Raji (cell line): ENCODE results near the gene CEACAM16.

Experiments used
- POLR2A ChIP-seq: IDR thresholded peaks from 2 replicates; pipeline ENCODE4 v1.6.1; 2011; ENCODE audit warnings: low read depth, low read length, control low read depth; ENCODE audit not compliant: insufficient read depth

The CEACAM16 gene

GRCh38 chr19:44687888-44688287 is 11.1 kb upstream of the CEACAM16 start:
- TF ChIP-seq POLR2A: no peak

GRCh38 chr19:44689290-44690130 is 9.4 kb upstream of the CEACAM16 start:
- TF ChIP-seq POLR2A: no peak

DNA sequence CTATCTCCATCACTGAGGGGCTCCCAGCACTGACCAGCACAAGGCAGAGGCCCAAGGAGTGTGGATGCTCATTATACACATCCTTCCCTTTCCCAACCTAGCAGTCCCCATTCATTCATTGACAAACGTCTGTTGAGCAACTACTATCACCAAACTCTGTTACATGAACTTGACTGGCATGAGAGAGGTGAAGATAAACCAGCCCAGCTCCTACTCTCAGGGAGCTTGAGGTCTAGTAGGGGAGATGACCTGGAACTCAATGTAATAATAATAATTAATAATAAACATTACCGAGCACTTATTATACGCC is 8.9 kb upstream of the CEACAM16 start:
- TF ChIP-seq POLR2A: no peak

DNA sequence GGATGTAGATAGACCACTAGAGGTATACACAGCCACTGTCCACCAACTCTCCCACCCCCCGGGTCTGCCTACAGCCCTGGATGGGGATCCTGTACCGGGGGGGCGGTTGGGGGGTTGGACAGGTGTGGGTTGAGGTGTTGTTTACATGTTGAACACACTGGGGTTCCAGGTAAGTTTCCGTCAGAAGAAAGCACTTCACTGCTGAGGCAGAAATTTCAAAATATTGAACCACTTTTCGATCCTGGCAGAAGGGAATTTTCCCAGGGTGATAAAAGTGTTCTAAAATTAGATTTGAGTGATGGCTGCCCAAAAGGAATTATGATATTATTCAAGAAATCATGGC is 6.6 kb upstream of the CEACAM16 start:
- TF ChIP-seq POLR2A: no peak

- no peak for TF ChIP-seq POLR2A
Observed at GRCh38 chr19:44694184-44694579, 4.8 kb upstream of the CEACAM16 start.

DNA sequence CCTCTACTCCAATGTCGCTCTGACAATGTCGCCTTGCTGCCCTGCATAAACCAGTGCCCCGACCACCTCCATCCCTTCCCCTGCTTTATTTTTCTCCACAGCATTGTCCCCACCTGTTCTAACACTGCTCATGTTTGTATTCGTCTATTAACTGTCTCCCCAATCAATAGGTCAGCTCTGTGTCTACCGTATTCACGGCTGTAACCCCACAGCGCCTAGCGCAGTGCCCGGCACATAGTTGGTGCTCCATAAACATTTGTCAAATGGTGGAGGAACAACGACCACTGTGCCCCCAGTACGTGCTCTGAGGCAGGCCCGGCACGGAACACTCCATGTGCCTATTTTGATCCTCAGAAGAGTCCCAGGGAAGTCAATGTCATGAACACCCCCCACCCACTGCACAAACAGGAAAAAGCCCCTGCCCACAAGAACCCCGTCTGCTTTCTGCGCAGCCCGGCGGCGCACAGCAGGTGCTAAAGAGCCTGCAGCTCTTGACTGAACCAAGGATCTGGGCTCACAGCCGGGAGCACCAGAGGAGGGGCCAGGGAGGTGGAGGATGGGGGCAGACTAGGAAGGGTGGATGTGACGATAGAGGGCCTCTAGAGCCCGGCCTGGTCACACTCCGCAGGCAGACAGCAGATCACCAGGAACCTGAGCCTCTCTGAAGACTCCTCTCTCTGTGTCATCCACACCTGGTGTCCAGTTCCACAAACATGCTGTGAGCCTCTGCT is 1.8 kb upstream of the CEACAM16 start:
- TF ChIP-seq POLR2A: no peak

GRCh38 chr19:44697670-44698034 is 1.3 kb upstream of the CEACAM16 start:
- no peak for TF ChIP-seq POLR2A

DNA sequence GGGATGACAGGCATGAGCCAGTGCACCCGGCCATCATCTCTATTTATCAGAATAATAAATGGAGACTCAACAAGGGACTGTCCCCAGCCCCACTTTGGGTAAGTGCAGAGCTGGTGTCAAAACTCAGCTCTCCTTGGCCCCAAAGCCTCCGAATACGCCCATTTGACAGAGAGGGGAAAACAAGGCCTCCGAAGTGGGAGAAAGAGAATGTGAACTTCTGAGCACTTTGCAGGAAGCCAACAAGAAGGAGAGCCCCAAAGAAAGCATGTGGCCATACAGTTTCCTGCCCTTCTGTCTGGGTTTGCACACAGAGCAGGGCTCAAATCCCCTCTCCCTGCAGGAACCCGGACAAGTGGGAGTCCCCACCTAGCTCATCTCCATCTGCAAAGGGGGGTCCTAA is 1.6 kb downstream of the CEACAM16 start:
- TF ChIP-seq POLR2A: no peak

- no peak for TF ChIP-seq POLR2A
Observed at GRCh38 chr19:44701228-44701627, 2.3 kb downstream of the CEACAM16 start.

DNA sequence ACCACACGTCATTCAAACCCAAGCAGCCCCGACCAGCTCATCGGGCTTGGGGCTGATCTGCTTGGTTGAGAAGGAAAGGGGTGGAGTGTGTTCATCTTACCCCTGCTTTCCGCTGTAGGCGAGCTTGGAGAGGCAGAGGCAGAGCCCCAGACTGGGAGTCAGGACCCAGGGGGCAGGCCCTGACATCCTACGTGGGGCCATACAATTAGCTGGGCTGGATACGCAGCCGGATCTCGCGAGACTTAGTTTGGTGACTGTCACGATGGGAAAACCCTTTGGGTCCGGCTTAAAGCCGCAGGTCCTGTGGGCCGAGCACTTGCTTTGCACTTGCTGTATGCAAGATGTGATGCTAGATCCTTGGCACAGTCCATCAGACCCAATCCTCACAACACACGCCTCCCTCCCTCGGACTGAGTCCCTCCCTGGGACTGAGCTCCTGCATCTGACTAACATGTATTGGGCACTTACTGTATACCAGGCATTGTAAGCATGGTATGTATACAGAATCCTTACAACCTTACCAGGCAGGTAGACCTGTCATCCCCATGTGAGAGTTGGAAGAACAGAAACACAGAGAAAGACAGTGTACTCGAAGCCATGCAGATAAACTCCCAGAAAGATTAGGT is 3.7 kb downstream of the CEACAM16 start:
- no peak for TF ChIP-seq POLR2A

- TF ChIP-seq POLR2A: no peak
Observed at GRCh38 chr19:44703336-44704078, 4.6 kb downstream of the CEACAM16 start.

DNA sequence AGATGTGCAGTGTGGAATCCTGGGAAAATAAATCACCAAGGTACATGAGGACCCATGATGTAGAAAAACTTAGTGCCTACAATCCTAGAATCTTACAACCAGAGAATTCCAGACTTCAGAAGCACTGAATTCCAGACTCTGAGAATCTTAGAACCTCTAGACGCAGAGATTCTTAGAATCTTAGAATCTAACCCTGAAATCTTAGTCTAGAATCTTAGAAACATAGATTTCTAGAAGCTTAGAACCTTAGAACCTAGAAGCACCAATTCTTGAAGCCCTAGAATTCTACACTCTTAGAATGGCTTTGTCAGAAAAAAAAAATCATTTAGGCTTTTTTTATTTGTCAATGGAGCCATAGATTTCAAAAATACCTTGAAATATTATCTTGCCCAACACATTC is 6.0 kb downstream of the CEACAM16 start:
- TF ChIP-seq POLR2A: no peak

DNA sequence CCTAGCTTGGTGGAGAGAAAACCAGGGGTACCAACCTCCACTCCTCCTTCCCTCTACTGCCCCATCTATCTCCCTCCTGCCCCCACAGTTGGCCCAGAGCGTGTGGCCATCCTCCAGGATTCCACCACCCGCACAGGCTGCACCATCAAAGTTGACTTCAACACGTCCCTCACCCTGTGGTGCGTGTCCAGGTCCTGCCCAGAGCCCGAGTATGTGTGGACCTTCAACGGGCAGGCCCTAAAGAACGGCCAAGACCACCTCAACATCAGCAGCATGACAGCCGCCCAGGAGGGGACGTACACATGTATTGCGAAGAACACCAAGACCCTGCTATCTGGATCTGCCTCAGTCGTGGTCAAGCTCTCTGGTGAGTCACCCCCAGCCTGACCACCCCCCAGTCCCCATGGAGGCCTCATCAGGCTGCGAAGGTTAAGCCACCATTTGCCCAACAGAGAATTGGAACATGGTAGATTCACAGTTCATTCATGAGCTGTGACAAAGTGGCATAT is 6.6 kb downstream of the CEACAM16 start:
- no peak for TF ChIP-seq POLR2A

DNA sequence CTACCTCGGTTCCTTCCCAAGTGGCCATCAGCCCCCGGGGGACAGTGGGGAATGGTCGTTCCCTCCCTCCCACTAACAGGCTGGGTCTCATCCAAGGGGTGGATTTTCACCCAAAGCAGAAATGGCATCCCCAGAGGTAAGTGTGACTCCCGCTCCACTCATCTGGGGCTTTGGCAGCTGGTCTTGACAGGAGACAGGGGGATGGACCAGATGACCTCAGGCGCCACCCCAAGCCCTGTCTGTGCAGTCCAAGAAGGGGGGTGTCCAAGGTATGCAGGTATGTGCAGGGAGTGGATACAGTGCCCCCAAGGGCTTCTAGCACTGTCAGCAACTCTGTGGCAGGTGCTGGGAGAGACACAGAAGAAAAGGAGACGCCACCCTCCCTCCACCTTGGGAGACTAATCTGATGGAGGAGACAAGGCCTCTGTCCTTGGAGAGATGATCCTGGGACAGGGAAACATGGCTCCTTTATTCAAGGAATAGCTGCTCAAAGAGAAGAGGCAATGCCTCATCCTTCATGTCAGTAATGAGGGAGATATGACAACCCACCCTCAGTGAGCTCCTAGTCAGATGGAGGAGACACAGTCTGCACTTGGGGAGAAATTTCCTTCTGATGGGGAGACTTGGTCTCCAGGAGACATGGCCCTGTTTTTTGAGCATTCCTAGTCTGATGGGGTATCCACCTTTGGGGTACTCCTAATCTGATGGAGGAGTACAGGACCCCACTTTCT is 7.7 kb downstream of the CEACAM16 start:
- no peak for TF ChIP-seq POLR2A

- TF ChIP-seq POLR2A: no peak
Observed at GRCh38 chr19:44707794-44708193, 8.8 kb downstream of the CEACAM16 start.

- TF ChIP-seq POLR2A: no peak
Observed at GRCh38 chr19:44708940-44709339, 10.0 kb downstream of the CEACAM16 start.
